Activated effector memory CD4-positive, alpha-beta T cell treated with anti-CD3 and anti-CD28 coated beads, Interleukin-2, amount 50 U/mL, for 16 hours (primary cell): Measurements from ENCODE around the gene NOTCH4.

Experiments used
- DNase-seq: peaks from one replicate; pipeline ENCODE4 v3.0.0-alpha.2; 2020

Gene NOTCH4

DNA sequence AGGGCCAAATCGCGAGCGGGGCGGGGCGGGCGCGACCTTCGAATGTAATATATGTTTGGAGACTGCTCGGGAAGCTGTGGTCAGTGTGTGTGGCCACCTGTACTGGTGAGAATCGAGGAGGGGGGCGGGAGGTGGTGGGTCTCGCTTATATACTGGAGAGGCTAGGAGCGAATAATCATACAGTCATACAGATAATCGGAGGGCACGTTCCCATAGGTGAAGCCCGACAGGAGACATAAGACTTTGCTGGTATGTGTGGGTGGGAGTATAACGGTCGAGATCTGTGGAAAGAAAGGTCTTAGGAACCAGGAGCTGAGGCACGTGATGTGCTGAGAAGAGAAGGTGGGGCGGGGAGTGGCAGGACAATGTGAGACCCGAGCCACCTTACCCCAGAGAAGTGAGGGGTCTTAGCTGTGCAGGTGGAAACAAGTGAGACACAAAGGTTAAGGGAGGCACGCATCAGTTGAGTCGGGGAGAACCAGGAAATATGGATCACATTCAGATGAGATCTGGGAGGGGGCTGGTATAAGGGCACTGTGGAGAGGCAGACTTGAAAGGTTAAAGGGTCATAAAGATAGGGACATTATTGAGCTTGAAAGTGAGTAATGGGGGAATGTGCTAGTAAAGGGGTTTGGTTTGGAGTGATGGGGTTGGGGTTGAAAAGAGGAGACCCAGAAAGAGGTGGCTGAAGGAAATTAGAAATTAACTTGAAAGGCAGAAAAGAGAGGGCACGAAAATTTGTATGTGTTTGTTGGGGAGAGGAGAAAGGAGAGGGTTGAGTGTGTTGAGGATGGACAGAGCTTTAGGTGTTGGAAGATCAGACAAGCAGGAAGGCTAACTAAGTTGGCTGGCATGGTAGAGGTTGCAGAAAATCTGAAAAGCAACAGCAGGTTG is 45.1 kb downstream of the NOTCH4 start:
- DNase-seq: no peak

DNA sequence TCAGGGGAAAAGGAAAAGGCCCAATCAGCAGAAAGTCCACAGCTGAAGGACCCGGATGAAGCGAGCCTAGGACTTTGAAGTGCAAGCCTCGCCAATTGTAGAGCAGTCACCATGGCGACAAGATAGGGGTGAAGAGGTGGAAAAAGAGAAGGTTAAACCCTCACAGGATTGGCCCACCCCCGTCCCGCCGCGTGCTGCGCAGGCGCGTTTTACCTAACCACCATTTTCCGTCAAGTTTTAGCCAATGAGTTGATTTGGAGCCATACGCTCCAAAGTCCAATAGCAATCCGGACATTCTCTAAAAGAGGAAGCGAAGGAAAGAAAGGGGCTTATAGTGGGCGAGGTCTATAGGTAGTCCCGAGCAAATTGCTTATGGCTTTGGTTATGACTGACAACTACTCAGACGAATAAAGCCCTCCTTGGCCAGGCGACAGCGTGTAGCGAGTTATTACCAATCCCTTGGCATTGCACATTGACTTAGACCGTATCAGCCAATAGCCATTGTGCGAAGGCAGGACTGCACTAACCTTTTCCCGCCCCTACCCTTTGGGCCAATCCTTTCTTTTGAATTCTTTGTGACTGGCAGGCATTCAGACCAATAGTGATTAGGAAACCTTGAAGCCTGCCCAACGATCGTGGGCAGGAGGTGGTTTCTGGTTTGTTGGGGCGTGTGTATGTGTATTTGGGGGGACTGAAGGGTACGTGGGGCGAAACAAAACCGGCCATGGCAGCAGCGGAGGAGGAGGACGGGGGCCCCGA is 45.9 kb downstream of the NOTCH4 start, which contains the start of gene RNF5:
Gene RNF5, plus strand, starts transcription at position 618 of the 759 bp plus-strand sequence. Its CDS starts 107 bp downstream, at position 725.
- peak; percentile 96 for DNase-seq

DNA sequence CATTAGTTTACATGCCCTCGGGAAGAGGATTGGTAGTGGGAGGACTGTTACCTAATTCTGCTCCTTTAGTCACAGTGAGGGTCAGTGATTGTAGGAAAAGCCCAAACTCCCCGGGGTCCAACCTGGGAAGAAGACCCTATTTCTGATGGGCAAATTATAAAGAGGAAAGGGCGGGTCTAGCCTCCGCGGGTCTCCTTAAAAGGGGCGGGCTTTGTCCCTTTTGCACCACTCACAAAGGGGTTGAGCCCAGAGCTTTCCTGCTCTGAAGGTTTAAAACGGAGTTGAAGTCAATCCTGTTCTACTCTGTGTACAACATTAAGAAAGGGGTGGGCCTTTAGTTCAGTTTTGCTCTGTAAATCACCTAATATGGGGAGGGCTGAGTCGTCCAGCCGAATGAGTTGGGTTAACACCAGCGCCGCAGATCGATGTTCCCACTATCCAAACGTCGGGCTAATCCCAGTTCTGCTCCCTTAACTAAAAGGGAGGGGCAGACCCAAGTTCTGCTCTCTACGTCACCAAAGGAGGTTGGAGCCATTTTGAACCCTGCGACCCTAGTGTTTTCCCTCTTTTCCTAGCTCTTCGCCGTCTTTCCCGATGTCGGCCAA is 46.6 kb downstream of the NOTCH4 start:
- no peak for DNase-seq

DNA sequence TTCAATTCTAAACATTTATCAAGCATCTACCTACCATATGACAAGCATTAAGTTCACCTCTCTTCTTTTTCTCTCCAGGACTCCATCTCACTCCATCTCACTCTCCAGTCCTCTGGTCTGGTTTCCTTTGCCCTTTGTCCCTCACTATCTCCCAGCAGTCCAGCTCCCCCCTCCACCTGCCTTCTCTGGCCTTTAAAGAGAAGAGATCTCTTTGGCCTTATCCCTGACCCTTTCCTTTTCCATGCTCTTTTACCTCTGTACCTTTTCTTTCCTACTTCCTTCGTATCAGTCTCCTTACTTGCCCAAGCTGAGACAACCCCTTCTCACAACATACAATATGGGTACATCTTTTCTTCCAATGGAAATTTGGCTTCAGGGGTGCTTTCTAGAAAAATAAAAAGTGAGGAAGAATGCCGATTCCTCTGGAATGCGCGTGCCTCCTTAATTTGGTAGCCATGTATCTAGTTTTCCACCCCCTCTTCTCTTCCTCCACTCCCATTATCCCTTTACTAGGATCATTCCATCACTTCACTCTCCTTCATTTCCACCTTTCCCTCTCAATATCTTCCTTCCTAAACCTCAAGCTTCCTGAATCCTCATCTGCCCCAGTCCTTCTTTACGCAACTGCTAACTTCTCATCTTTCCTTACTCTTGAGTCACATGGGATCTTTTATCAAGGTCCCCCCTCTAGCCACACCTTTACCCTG is 47.2 kb downstream of the NOTCH4 start:
- DNase-seq: no peak

DNA sequence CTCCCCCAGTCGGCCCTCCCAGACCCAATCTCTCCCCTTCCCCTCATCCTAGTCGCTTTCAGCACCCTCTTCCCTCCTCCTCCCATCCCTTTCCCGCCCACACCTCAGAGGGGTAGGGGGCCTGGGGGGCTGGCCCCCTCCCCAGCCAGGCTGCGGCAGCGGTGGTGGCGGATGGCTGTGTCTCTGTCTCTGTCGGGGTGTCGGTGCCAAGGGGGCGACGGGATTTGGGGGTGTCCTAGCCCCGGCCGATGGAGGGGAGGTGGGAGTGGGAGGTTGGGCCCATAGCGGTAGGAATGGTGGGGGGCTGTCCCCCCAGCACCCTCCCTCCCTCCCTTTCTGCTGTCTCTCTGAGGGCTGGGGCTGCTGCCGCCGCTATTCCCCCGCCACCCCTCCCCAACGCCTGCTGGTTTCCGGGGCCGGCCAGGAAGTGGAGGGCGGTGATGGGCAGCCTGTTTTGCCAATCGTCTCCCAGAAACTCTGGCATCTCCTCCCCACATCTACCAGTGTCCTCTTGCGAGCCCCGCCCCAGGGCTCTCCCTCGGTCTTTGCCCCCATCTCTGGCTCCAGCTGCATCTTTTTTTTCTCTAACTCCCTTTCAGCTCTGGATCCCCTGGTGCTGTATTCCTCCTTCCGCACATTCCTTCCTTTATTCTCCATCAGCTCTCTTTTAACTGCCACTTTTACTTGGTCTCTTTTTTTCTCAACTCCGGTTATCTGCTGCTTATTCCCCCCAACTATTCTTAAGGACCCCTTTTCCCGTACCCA is 48.0 kb downstream of the NOTCH4 start, which contains the start of gene AGPAT1:
Gene AGPAT1, minus strand, starts transcription at position 374 of the 765 bp plus-strand sequence. CDS start 4,588 bp downstream, outside the sequence.
- peak; percentile 99 for DNase-seq

DNA sequence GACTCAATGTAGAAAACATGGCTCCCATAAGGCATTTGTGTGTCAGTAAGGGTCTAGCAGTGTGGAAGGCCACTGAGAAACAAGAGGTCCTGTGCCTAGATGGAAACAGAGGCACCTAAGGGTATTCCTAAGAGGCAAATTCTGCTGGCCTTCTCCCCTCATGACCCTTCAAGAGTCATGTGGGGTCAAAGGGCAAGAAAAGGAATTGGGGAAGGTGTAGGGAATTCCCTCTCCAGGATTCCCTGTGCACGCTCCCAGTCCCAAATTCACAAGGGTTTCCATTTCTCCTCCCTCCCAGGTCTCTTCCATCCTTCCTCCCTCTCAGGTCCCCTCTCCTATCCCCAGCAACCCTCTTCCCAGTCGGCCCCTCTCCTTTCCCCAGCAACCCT is 48.6 kb downstream of the NOTCH4 start:
- DNase-seq: no peak

DNA sequence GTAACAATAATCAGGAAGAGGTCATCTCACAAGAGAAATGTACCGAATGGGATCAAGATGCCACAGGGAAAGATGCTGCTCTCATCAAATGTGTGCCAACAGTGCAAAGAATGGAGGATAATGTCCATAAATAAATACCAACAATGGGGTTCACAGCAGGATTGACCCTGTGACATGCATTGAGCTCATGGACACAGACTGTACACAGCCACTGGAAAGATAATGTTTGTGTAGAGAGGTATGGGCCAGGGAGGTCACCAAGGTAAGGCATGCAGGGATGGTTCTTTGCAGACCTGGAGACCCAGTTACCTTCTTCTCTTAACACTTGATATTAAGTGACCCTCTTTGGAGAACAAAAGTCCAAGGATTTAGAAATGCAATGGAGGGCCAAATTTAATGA is 49.5 kb downstream of the NOTCH4 start:
- DNase-seq: no peak

DNA sequence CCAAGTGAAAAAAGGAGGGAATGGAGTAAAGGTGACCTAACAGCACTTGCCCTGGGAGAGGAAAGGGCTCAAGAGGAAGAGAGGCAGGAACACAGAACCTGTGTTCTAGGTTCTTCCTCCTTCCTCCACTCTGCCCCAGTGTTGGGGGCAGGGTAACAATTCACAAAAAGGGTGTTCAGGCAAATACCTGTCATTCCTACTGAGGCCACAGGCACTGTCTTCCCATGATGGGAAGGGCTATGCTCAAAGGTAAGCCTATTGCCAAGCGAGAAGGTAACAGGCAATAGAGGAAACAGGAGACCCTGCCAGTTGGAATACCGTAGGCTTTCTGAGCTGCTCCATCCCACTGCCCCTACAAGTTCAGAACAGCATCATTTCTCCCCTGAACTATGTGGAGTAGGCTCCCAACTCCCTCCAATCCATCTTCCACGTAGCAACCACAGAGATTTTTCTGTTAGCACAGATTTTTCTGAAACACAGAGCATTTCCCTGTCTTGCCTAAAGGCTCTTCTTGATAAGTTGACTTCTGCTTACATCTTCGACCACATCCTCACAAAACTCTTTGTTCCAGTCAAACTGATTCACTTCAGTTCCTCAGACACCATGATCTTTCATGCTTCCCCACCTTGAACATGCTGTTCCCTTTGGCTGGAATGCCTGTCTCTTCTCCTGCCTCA is 50.7 kb downstream of the NOTCH4 start:
- no peak for DNase-seq

DNA sequence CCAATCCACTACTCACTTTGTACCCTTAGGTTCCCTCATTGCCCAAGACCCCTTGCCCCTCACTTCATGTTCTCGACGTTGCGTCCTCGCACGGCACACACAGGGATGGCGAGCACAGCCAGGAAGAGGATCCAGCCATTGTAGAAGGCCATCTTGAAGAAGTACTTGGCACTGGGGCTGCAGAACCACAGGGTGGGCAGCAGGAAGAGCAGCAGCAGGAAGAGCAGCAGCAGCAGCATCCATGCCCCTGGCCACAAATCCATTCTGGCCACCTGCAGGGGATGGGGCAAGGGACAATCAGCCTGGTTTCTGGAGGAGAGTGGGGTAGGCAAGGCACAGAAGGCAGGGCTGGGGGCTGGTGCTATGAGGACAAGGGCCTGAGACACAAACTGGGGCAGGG is 52.6 kb downstream of the NOTCH4 start:
- DNase-seq: no peak

DNA sequence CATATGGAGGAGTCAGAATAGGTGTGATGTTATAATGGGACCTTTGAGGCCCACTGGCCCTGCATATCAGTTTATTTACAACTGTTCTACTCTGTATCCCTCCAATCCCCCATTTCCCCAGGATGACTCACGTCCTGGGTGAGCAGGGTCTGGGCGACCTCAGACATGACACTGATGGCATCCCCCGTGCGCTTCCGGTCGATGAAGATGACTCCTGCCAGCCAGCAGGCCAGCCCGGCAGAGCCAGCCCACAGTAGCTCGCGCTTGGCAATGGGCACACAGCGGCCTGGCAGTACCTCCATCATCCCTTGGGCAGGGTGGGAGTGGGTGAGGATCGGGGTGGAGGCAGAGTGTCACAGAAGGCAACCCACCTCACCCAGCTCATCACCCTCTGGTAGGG is 53.6 kb downstream of the NOTCH4 start:
- no peak for DNase-seq

DNA sequence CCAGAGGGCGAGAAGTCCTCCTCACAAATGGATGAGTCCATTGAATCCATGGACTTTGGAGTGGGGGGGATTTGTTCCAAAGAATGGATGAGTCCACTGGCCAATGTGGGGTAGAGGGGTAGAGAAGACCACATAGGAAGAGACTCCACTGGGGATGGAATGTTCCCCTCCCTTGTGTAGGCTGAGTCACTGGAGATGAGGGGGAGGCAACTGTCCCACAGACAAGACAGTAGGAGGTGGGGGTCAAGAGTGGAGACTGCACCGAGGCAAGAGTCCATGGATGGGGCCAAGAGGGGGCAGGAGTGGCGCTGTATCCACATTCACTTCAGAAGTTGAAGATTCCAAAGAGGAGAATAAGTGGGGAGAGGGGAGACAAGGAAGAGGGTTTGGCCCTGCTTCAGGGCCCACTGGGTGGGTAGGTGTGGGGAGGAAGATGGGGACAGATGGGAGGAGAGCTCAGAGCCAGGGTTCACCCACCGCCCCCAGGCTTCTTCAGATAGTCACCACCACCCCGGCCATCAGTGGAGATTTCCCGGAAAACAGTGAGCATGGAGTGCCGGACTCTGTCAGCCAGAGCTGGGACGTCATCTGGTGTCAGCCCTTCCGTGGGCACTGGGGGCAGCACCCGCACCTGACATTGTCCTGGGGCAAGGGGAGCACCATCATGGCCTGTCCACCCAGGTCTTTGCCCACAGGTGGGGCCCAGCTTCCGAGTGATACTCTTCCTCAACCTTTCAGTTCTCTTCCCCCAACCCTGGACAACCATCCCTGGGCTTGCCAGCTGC is 54.9 kb downstream of the NOTCH4 start:
- no peak for DNase-seq

DNA sequence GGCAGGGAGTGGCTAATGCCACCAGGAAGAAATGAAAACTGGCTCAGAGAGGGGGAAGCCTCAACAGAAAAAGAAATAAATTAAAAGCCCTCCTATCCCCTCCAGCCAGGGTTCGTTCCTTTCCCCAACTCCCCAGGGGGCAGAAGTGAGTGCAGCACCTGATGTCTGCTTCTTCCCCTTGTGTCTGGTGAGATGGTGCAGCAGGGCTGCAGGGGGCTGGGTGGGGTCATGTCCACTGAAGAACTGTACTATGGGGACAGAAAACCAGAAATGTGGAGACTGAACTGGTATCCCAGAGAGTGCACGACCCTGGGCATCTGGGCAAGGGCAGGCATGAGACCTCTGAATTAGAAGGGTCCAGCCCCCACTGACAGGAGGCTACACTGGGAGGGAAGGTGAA is 55.5 kb downstream of the NOTCH4 start:
- DNase-seq: no peak

DNA sequence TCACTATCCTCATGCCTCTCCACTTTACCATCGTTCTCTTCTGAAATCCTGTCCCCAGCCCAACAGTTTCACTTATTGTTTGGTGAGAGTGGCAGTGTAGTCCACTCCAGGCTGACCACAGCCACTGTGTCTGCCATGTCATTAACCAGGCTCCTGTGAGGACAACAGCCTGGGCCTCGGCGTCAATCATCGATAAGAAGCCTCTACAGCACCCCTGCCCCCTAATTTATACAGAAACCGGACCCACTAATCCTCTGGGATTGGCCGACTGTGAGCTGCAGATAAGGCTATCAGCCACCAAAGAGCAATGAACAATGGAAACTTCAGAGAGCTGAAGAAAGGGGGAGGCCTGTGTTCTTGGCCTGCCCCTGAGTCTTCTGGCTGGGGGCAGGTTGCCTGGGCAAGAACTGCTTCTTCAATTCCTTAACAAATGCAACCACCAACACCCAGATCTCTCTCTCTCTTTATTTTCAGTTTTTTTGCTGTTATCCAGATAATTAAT is 56.1 kb downstream of the NOTCH4 start:
- DNase-seq: no peak

DNA sequence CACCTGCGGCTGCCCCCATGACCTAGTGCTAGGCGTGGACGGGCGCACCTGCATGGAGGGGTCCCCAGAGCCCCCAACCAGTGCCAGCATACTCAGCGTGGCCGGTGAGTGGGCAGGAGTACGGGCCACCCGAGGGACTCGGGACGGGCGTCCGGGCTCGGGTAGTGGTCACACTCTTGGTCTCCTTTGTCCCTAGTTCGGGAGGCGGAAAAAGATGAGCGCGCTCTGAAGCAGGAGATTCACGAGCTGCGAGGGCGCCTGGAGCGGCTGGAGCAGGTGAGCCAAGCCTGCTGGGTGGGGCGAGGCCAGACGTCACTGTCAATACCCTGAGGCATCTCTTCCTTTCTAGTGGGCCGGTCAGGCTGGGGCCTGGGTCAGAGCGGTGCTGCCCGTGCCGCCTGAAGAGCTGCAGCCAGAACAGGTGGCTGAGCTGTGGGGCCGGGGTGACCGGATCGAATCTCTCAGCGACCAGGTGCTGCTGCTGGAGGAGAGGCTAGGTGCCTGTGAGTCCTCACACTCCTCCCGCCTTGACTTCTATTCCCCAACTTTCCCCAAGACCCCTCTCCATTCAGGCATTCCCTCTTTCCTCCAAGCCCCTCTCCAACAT is 56.6 kb downstream of the NOTCH4 start:
- DNase-seq: no peak

DNA sequence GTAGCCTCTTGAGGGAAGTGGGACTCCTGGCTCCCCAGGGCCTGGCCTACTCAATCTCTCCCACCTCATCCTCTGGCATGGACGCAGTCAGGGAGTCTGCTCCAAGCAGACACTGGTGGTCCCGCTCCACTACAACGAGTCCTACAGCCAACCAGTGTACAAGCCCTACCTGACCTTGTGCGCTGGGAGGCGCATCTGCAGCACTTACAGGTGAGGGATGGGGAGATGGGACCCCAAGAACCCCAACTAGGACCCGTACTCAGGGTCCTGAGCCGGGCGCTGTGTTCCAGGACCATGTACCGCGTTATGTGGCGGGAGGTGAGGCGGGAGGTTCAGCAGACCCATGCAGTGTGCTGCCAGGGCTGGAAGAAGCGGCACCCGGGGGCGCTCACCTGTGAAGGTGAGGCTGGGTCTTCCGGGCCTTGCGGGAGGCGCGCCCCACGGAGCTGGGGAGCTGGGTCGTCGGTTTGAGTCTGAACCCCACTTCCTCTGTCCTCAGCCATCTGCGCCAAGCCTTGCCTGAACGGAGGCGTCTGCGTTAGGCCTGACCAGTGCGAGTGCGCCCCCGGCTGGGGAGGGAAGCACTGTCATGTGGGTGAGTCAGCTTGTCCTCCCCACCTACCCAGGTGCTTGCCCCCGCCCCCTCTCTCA is 57.3 kb downstream of the NOTCH4 start:
- DNase-seq: no peak

DNA sequence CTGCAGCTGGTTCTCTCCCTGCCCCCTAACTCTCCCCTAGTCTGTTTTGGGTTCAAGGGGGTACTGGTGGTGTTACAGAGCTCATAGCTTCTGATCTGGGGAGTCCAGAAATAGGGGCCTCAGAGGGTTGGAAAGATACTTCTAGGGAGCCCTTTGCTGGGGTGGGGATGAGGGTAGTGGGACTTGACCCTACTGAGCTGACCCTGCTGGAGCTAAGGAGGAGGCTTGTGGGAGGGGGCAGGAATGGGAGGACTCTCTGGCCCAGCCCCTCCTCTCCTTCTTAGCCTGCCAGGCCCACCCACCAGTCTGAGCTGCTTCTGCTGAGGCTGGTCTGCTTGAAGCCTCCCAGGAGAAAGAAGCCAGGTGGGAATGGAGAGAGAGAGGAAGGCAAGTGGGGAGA is 59.6 kb downstream of the NOTCH4 start, which contains the start of gene EGFL8:
Gene EGFL8, plus strand, starts transcription at position 301 of the 400 bp plus-strand sequence. CDS start 1,571 bp downstream, outside the sequence.
- DNase-seq: no peak

DNA sequence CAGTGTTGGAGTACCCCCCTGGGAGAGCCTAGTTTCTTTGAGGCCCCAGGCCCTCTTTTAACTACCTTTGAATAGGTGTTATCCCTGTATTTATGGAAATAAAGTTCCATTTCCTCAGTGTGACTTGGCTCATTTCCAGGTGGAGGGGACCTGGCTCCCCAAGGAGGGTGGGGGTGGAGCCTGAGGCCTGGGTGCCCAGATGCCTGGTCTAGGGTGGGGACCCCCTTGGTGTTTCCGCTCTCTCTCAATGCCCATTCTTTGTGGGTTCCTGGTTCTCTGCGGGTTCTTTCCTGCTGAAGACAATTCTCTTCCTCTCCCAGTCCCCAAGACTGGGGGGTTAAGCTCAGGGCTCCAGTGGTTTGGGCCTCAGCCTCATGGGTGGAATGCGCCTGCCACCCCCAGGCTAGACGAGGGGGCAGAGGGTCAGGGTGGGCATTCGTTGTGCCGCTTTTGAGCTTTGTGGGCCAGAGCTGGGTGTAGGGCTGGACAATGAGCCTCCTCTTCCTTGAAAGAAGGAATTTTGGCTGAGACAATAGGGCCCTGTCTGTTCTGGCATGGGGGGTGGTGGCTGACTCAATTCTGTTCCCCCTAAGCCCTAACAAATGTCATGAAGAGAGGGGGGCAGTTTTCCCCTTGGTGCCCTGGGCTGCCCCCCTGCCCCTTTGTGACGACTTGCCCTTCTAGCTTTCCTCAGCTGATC is 60.2 kb downstream of the NOTCH4 start:
- DNase-seq: no peak

DNA sequence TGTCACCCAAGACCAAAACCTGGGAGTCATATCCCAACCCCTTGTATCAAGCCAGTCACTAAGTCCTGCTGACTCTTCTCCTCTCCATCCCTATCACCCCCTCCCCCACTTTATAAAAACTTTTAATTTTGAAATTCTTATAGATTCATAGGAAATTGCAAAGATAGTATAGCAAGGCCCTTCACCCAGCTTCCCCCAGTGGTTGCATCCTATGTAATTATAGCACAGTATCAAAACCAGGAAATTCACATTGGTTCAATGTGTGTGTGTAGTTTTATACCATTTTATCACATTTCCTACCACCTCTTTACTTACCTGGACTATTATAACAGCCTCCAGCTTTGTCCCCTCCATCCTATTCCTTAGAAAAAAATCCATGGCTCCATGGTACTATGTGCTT is 65.8 kb downstream of the NOTCH4 start:
- no peak for DNase-seq

DNA sequence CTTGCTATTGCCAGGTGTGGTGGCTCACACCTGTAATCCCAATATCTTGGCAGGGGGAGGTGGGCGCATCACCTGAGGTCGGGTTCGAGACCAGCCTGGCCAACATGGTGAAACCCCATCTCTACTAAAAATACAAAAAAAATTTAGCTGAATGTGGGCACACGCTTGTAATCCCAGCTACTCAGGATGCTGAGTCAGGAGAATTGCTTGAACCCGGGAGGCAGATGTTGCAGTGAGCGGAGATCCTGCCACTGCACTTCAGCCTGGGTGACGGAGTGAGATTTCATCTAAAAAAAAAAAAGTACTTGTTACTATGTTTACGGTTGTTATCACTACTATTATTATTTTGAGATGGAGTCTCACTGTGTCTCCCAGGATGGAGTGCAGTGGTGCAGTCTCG is 67.0 kb downstream of the NOTCH4 start:
- no peak for DNase-seq
